Naive thymus-derived CD4-positive, alpha-beta T cell (primary cell): ENCODE measurements around the gene CIROP. TPM values are rescaled to one million over a fixed set of nuclear protein-coding genes. Genes with fewer than 3 reads are reported as not detected.
A peak's percentile ranks its signal among the peaks of the same experiment; 100 is the strongest.

Experiments used
- ATAC-seq: fragments of 150-1000 bp; cut with Tn5 transposase; 2 replicates; pipeline ENCODE4 v1.10.0; 2021; ENCODE audit warnings: mild to moderate bottlenecking, moderate library complexity
- CTCF ChIA-PET: fragments of 350-600 bp; sonication (Branson Sonifier 250); formaldehyde crosslinking; loops from one replicate; lab custom pipeline; 2021; ENCODE audit warnings: antibody characterized with exemption; lab: Charles Lee
- POLR2A ChIA-PET: fragments of 350-600 bp; sonication (Branson Sonifier 250); formaldehyde crosslinking; loops from one replicate; lab custom pipeline; 2021; ENCODE audit warnings: antibody characterized with exemption, inconsistent platforms; lab: Charles Lee
- DNase-seq, 9 donors: peaks; one replicate each; pipeline versions ENCODE4 v3.0.0 to v3.0.0-alpha.2; 2020 to 2022; ENCODE audit warnings: mixed read lengths in 1 of 9
- H3K27ac ChIP-seq: one replicate; pipeline ENCODE4 v1.7.0; 2013; ENCODE audit warnings: mild to moderate bottlenecking, low read depth, low read length, moderate library complexity
- H3K27me3 ChIP-seq, 2 donors: one replicate each; pipeline ENCODE4 v1.7.0; 2013; ENCODE audit warnings: low read length in 2 of 2, mild to moderate bottlenecking in 2 of 2, moderate library complexity in 2 of 2; ENCODE audit not compliant: control insufficient read depth in 2 of 2, insufficient read depth in 2 of 2
- H3K36me3 ChIP-seq, 3 experiments: 1 replicate in 2 of 3; 2 replicates in 1 of 3; pipeline ENCODE4 v1.7.0; 2013; ENCODE audit warnings: low read length in 3 of 3, mild to moderate bottlenecking in 3 of 3, moderate library complexity in 1 of 3; ENCODE audit not compliant: insufficient read depth in 3 of 3, control insufficient read depth in 2 of 3
- H3K4me1 ChIP-seq, 2 donors: one replicate each; pipeline ENCODE4 v1.7.0; 2013; ENCODE audit warnings: low read length in 2 of 2, mild to moderate bottlenecking in 2 of 2, moderate library complexity in 1 of 2; ENCODE audit not compliant: control insufficient read depth in 2 of 2, insufficient read depth in 2 of 2
- H3K4me3 ChIP-seq: 2 replicates; pipeline ENCODE4 v1.7.0; 2013; ENCODE audit warnings: mild to moderate bottlenecking, low read length
- H3K9me3 ChIP-seq, 3 experiments: 1 replicate in 2 of 3; 2 replicates in 1 of 3; pipeline ENCODE4 v1.7.0; 2013; ENCODE audit warnings: low read length in 3 of 3; ENCODE audit not compliant: control insufficient read depth in 2 of 3
- H3K27ac Mint-ChIP-seq, 9 donors: one replicate each; pipeline ENCODE4 v1.8.0; 2020 to 2022; ENCODE audit warnings: mixed read lengths in 9 of 9, mild to moderate bottlenecking in 8 of 9, moderate library complexity in 5 of 9, inconsistent platforms in 2 of 9
- H3K27me3 Mint-ChIP-seq, 5 donors: one replicate each; pipeline ENCODE4 v1.8.0; 2021 to 2022; ENCODE audit warnings: mixed read lengths in 5 of 5, mild to moderate bottlenecking in 1 of 5
- H3K36me3 Mint-ChIP-seq, 5 donors: one replicate each; pipeline ENCODE4 v1.8.0; 2020 to 2022; ENCODE audit warnings: mixed read lengths in 5 of 5, mild to moderate bottlenecking in 3 of 5, inconsistent platforms in 1 of 5
- H3K4me1 Mint-ChIP-seq, 7 donors: one replicate each; pipeline ENCODE4 v1.8.0; 2020 to 2022; ENCODE audit warnings: mixed read lengths in 7 of 7, mild to moderate bottlenecking in 3 of 7, inconsistent platforms in 1 of 7
- H3K4me3 Mint-ChIP-seq, 10 donors: one replicate each; pipeline ENCODE4 v1.8.0; 2020 to 2022; ENCODE audit warnings: mild to moderate bottlenecking in 10 of 10, mixed read lengths in 10 of 10, moderate library complexity in 6 of 10, inconsistent platforms in 2 of 10
- H3K9me3 Mint-ChIP-seq, 11 donors: one replicate each; pipeline ENCODE4 v1.8.0; 2020 to 2022; ENCODE audit warnings: mixed read lengths in 11 of 11, mild to moderate bottlenecking in 4 of 11, inconsistent platforms in 1 of 11, moderate library complexity in 1 of 11
- intact Hi-C, 2 donors: fragments of 100-400 bp; cut with micrococcal nuclease; formaldehyde crosslinking; loops; one replicate each; pipeline ENCODE4 v1.15.1; 2023
- polyA plus RNA-seq, 2 donors: library from polyadenylated mRNA; unstranded; fragments of 300-500 nt; fragmentation: Illumina TruSeq; gene quantifications; one replicate each; pipeline ENCODE4 v1.2.3, GENCODE V29; 2021
- total RNA-seq, 6 experiments: library from RNA in 5 of 6; stranded (reverse) in 5 of 6; gene quantifications; 1 replicate in 5 of 6; 2 replicates in 1 of 6; pipeline ENCODE4 v1.2.3 and lab custom pipeline; 2021 to 2026

CIROP gene
- total and polyA plus RNA-seq, 7 experiments from 2014 or later, result not detected

DNA sequence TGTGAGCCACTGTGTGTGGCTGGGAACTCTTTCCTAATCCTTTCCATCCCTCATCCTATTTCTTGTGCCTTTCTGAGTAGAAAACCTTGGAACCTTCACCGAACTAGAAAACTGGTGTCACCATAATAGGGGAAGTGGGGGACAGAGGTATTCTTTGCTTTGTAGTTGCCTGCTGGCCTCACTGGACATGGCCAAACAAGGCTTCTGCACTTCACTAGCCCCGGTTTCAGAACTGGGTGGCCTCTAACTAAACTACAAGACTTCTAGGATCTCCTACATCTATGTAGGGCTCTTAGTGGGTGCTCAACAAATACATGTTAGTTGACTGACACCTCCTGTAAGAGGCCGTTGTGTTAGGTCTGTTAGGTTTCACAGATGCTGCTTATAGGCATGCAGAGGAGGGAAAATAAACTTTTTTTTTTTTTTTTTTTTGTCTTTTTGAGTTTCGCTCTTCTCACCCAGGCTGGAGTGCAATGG lies 597 bp upstream of the CIROP start:
- ChIA-PET CTCF (interaction anchor here (1.4 kb wide), 1 partner anchor 10 kb away, joined by 7 read pairs; the partner anchor contains the start of genes ACIN1 and C14orf119), POLR2A (interaction anchor here (0.7 to 1.8 kb wide), 2 partner anchors 10 to 952 kb away, joined by 5 to 6 read pairs; partner anchors contain the start of genes ACIN1 and C14orf119)
- Mint-ChIP-seq H3K9me3 (no peaks in the 10 kb centered on the region), H3K27ac (peak overlapping the region in 2 of 9 donors; percentile 45 to 73), H3K4me1 (peaks cover 0 to 5% (median 0%) of the 10 kb centered on the region in 7 donors), H3K36me3 (no peaks in the 10 kb centered on the region), H3K4me3 (no peak overlapping the region), H3K27me3 (peaks cover 0 to 7% (median 0%) of the 10 kb centered on the region in 5 donors)
- no peak overlapping the region for H3K4me3 ChIP-seq
- ATAC-seq, result no peak
- no peak overlapping the region for H3K27ac ChIP-seq
- H3K4me1 ChIP-seq, result no peaks in the 10 kb centered on the region
- H3K27me3 ChIP-seq, result no peaks in the 10 kb centered on the region
- intact Hi-C loops, result no loop called here
- no peak for DNase-seq
- no peaks in the 10 kb centered on the region for H3K36me3 ChIP-seq
- H3K9me3 ChIP-seq, result no peaks in the 10 kb centered on the region

DNA sequence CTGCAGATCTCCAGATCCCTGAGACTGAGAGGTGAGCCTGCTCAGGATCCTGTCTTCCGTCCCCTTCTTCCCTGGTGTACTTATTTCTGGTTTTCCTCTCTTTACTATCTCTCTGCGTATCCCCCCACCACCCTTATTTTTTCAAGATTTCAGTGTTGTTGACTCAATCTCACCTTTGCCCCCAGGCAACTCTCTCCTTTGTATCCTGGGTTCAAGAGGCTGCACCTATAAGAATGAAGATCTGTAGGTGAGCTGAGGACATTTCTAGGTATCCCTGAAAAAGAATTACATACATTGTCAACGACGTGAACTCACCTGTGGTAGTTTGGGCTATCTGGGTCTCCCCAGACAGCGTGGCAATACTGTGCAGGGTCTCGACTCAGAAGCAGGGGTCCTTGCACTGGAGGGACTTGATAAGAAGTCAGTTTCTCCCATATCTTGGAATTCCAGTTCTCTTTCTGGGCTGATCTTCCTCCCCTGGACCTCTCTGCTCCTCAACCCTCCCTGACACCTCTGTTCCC lies 659 bp downstream of the CIROP start:
- Mint-ChIP-seq H3K36me3 (peaks cover 0 to 4% (median 2%) of the 10 kb centered on the region in 5 donors), H3K4me1 (peaks cover 0 to 18% (median 3%) of the 10 kb centered on the region in 7 donors), H3K9me3 (no peaks in the 10 kb centered on the region), H3K27me3 (peaks cover 0 to 5% (median 0%) of the 10 kb centered on the region in 5 donors), H3K27ac (no peak overlapping the region), H3K4me3 (no peak overlapping the region)
- Histone ChIP-seq H3K4me1 (no peaks in the 10 kb centered on the region), H3K27me3 (no peaks in the 10 kb centered on the region), H3K4me3 (no peak overlapping the region), H3K27ac (no peak overlapping the region), H3K36me3 (no peaks in the 10 kb centered on the region), H3K9me3 (no peaks in the 10 kb centered on the region)
- no peak for ATAC-seq
- POLR2A ChIA-PET, result interaction anchor here (1.8 kb wide), 1 partner anchor 9 kb away, joined by 5 read pairs; the partner anchor contains the start of genes ACIN1 and C14orf119
- CTCF ChIA-PET, result interaction anchor here (1.3 to 1.9 kb wide), 2 partner anchors 36 to 118 kb away, joined by 3 to 9 read pairs; no protein-coding TSS in a partner anchor
- intact Hi-C loops, result no loop called here
- no peak for DNase-seq

DNA sequence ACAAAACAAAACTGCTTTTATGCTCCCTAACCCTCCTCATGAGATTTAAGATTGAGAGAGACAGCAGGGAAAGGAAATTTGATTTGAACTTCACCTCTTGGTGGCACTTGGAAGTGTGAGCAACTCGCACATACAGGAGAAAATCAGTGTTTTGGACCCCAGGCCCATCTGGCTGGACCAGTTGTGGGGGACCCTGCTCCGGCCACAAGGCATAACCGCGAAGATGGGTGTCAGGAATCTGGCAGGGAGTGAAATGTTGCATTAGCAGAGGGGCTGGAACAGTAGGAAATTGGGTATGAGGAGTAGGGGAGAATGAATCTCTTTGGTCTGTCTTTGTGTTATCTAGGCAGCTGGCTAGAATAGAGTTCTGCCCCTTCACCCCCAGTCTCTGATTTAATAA lies 1.2 kb downstream of the CIROP start:
- CTCF ChIA-PET, result interaction anchor here (0.6 to 1.9 kb wide), 4 partner anchors 9 to 117 kb away, joined by 3 to 9 read pairs (median 4); partner anchors contain the start of gene ACIN1
- Mint-ChIP-seq H3K4me3 (no peak overlapping the region), H3K27me3 (peaks cover 0 to 5% (median 0%) of the 10 kb centered on the region in 5 donors), H3K27ac (peak overlapping the region in 1 of 9 donors; percentile 80), H3K36me3 (peaks cover 0 to 8% (median 6%) of the 10 kb centered on the region in 5 donors), H3K9me3 (no peaks in the 10 kb centered on the region), H3K4me1 (peaks cover 0 to 20% (median 3%) of the 10 kb centered on the region in 7 donors)
- ATAC-seq, result no peak
- intact Hi-C loops, result no loop called here
- H3K4me1 ChIP-seq, result no peaks in the 10 kb centered on the region
- peaks cover 0 to under 1% (median 0%) of the 10 kb centered on the region in 3 experiments for H3K36me3 ChIP-seq
- no peak for DNase-seq
- H3K9me3 ChIP-seq, result no peaks in the 10 kb centered on the region
- H3K27ac ChIP-seq, result no peak overlapping the region
- H3K27me3 ChIP-seq, result no peaks in the 10 kb centered on the region
- POLR2A ChIA-PET, result interaction anchor here (1.8 kb wide), 1 partner anchor 8 kb away, joined by 5 read pairs; the partner anchor contains the start of genes ACIN1 and C14orf119
- H3K4me3 ChIP-seq, result no peak overlapping the region

DNA sequence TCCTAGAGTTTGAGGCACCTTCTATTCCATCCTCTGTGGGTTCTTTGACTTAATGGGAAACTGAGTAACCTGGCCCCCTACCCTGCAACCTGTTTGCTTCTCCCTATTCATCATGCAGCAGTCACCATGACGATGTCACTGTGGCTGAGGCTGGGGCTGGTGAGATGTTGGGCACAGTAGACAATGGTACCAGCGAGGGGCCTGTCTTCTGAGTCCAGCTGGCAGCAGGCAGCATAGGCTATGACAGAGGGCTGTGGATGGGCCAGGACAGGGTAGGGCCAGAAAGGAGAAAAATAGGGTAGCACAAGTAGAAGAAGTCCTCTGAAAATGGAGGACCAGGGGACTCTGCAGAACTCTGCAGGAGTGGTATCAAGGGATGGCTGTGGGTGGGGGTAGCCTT lies 2.0 kb downstream of the CIROP start:
- H3K9me3 ChIP-seq, result no peaks in the 10 kb centered on the region
- peaks cover 0 to 5% of the 10 kb centered on the region in 2 donors for H3K4me1 ChIP-seq
- POLR2A ChIA-PET, result no interaction called here
- H3K4me3 Mint-ChIP-seq, result no peak overlapping the region
- H3K27ac ChIP-seq, result no peak overlapping the region
- peaks cover 2 to 6% (median 4%) of the 10 kb centered on the region in 3 experiments for H3K36me3 ChIP-seq
- intact Hi-C loops, result no loop called here
- CTCF ChIA-PET, result interaction anchor here (0.6 to 1.9 kb wide), 4 partner anchors 8 to 117 kb away, joined by 3 to 9 read pairs (median 4); partner anchors contain the start of gene ACIN1
- H3K4me1 Mint-ChIP-seq, result peaks cover 0 to 27% (median 6%) of the 10 kb centered on the region in 7 donors
- peaks cover 0 to 15% (median 6%) of the 10 kb centered on the region in 5 donors for H3K36me3 Mint-ChIP-seq
- no peaks in the 10 kb centered on the region for H3K9me3 Mint-ChIP-seq
- H3K27me3 ChIP-seq, result no peaks in the 10 kb centered on the region
- no peak overlapping the region for H3K4me3 ChIP-seq
- H3K27ac Mint-ChIP-seq, result no peak overlapping the region
- ATAC-seq, result no peak
- no peak for DNase-seq
- peaks cover 0 to 5% (median 0%) of the 10 kb centered on the region in 5 donors for H3K27me3 Mint-ChIP-seq

DNA sequence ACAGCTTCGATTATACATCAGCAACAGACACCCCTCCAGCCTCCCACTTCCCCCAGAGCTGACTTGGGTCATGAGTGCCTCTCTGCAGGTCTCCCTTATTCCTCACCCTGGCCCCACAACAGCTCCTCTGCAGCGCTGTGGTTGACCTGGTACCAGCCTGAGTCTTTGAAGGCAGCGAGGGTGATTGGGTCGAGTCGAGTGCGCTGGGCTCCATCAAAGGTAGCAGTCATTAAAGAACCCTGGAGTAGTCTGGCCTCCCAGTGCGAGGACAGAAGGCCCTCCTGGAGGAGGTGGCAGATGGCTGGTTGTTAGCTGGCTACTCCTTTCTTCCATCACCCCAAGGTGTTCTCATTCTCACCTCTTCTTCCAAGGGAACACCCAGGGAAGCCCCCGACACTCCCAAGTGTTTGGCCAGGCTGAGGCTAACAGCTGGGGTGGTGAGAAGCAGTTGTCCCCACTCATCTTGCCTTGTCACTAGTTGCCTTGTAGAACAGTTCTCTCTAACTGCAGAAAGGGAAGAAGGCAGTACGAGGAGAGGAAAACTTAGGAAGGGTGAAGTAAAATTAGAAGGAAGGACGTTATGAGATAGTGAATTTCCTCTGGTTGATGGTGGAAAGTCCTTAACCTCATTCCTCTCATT lies 2.7 kb downstream of the CIROP start:
- Histone ChIP-seq H3K4me1 (peaks cover 6 to 12% of the 10 kb centered on the region in 2 donors), H3K9me3 (no peaks in the 10 kb centered on the region), H3K27me3 (no peaks in the 10 kb centered on the region), H3K36me3 (peaks cover 6 to 9% (median 6%) of the 10 kb centered on the region in 3 experiments), H3K27ac (no peak overlapping the region), H3K4me3 (no peak overlapping the region)
- H3K27ac Mint-ChIP-seq, result peak overlapping the region in 2 of 9 donors; percentile 18 to 67
- ChIA-PET POLR2A (no interaction called here), CTCF (interaction anchor here (1.5 kb wide), 1 partner anchor 18 kb away, joined by 3 read pairs; no protein-coding TSS in a partner anchor)
- H3K36me3 Mint-ChIP-seq, result peaks cover 0 to 22% (median 13%) of the 10 kb centered on the region in 5 donors
- H3K4me1 Mint-ChIP-seq, result peaks cover 0 to 34% (median 13%) of the 10 kb centered on the region in 7 donors
- no peak for ATAC-seq
- DNase-seq, result no peak
- no peaks in the 10 kb centered on the region for H3K9me3 Mint-ChIP-seq
- intact Hi-C loops, result no loop called here
- H3K4me3 Mint-ChIP-seq, result no peak overlapping the region
- H3K27me3 Mint-ChIP-seq, result peaks cover 0 to 5% (median 0%) of the 10 kb centered on the region in 5 donors

DNA sequence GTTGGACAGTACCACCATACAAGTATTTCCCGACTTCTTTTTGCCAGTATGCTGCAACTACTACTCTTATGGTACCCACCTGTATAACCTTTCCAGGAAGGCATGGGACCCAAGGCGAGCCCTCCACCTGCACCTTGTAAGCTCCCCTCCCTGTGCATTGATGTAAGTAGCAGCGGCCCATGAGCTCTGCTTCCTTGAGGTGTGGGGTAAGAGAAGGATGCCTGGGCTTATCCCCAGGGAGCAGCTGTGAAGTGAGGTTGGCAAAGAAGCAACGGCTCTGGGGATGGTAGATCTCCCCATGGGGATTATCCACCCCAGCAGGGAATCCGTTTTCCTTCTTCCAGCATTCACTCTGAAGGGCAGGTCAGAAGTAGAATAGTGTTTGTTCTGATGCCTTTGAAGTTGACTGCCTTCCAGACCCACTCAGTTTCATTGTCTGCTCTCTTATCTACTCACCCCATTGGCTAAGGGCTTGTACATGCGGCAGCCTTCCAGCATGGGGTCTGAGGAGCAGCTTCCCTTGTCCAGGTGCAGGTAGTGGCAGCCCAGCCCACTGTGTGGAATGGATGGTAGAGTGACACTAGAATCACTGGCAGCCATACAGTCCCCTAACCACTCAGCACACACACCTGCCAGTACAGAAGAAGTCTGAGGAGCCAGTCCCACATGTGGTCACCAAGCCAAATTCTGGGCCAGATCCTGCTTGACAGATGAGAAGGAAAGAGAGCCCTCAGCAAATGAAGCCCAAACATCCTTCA lies 3.4 kb downstream of the CIROP start:
- Mint-ChIP-seq H3K4me3 (no peak overlapping the region), H3K9me3 (peaks cover 0 to 1% (median 0%) of the 10 kb centered on the region in 11 donors), H3K27me3 (peaks cover 0 to 5% (median 0%) of the 10 kb centered on the region in 5 donors), H3K36me3 (peaks cover 0 to 25% (median 14%) of the 10 kb centered on the region in 5 donors), H3K4me1 (peaks cover 0 to 41% (median 20%) of the 10 kb centered on the region in 7 donors), H3K27ac (peak overlapping the region in 2 of 9 donors; percentile 18 to 67)
- no peaks in the 10 kb centered on the region for H3K9me3 ChIP-seq
- ATAC-seq, result no peak
- intact Hi-C loops, result no loop called here
- POLR2A ChIA-PET, result interaction anchor here (1.0 kb wide), 1 partner anchor 82 kb away, joined by 3 read pairs; the partner anchor contains the start of gene SLC7A8
- DNase-seq, result no peak
- CTCF ChIA-PET, result interaction anchor here (1.1 to 1.5 kb wide), 2 partner anchors 9 to 19 kb away, joined by 3 read pairs; no protein-coding TSS in a partner anchor
- H3K4me1 ChIP-seq, result peaks cover 14 to 18% of the 10 kb centered on the region in 2 donors
- H3K36me3 ChIP-seq, result peaks cover 6 to 9% (median 6%) of the 10 kb centered on the region in 3 experiments
- H3K4me3 ChIP-seq, result no peak overlapping the region
- H3K27me3 ChIP-seq, result no peaks in the 10 kb centered on the region
- H3K27ac ChIP-seq, result no peak overlapping the region
